T-helper 17 cell (primary cell): Measurements from ENCODE around the gene CEP135. TPM values are rescaled to one million over a fixed set of nuclear protein-coding genes. Genes with fewer than 3 reads are reported as not detected.
"Not testable (repeated sequence)": the region's sequence is repeated elsewhere in the genome, so short reads cannot be mapped to it uniquely, and the experiment has no call there.

Experiments
- ATAC-seq: fragments of 150-1000 bp; cut with Tn5 transposase; 2 replicates; pipeline ENCODE4 v1.10.0; 2021; ENCODE audit warnings: mild to moderate bottlenecking, moderate library complexity
- DNase-seq, 3 donors: peaks; one replicate each; pipeline versions ENCODE4 v3.0.0 to v3.0.0-alpha.2; 2020 to 2021
- H3K9me3 ChIP-seq: one replicate; pipeline ENCODE4 v1.7.0; 2013; ENCODE audit warnings: low read length, mild to moderate bottlenecking; ENCODE audit not compliant: control insufficient read depth, poor library complexity, severe bottlenecking
- H3K27ac Mint-ChIP-seq: one replicate; pipeline ENCODE4 v1.8.0; 2022; ENCODE audit warnings: mild to moderate bottlenecking, moderate library complexity, mixed read lengths
- H3K27me3 Mint-ChIP-seq: one replicate; pipeline ENCODE4 v1.8.0; 2022; ENCODE audit warnings: mixed read lengths
- H3K36me3 Mint-ChIP-seq: one replicate; pipeline ENCODE4 v1.8.0; 2022; ENCODE audit warnings: low read depth, mixed read lengths
- H3K4me1 Mint-ChIP-seq: one replicate; pipeline ENCODE4 v1.8.0; 2022; ENCODE audit warnings: mild to moderate bottlenecking, mixed read lengths
- H3K4me3 Mint-ChIP-seq: one replicate; pipeline ENCODE4 v1.8.0; 2022; ENCODE audit warnings: mild to moderate bottlenecking, moderate library complexity, mixed read lengths
- total RNA-seq, 4 donors: library from RNA in 2 of 4; stranded (reverse) in 2 of 4; gene quantifications; one replicate each; pipeline ENCODE4 v1.2.3 and lab custom pipeline; 2022 to 2026

Gene CEP135
- total RNA-seq, 2 donors from 2014 or later: 21.5 to 28.3 TPM

DNA sequence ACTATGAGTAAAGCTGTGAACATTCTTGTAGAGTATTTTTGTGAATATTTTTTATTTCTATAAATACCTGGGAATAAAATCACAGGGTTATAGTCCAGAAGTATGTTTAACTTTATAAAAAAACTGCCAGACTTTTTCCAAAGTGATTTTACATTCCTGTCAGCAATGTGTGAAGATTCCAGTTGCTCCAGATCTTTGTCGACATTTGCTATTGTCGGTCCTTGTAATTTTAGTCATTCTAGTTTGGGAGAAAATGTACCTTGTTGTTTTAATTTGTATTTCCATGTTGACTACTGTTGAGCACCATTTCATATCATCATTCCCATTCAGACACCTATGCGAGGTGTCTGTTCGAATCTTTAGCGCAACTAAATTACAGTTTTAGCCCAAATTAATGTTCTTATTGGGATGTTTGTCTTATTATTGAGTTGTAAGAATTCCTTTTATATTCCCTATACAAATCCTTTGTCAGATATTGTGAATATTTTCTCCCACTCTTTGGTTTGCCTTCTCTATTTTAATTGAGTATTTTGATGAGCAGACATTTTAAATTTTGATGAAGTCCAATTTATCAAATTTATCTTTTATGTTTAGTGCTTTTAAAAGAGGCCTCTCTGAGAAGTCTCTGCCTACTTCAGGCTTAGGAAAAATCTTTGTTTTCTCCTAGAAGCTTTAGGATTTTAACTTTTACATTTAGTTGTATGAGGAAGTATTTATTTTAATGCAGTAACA is 2.6 kb downstream of the CEP135 start:
- no peak overlapping the region for H3K4me3 Mint-ChIP-seq
- peaks cover 40% of the 10 kb centered on the region for H3K4me1 Mint-ChIP-seq
- ATAC-seq: no peak
- peaks cover 13% of the 10 kb centered on the region for H3K36me3 Mint-ChIP-seq
- no peak for DNase-seq
- H3K9me3 ChIP-seq: no peaks in the 10 kb centered on the region
- H3K27me3 Mint-ChIP-seq: no peaks in the 10 kb centered on the region
- H3K27ac Mint-ChIP-seq: no peak overlapping the region

DNA sequence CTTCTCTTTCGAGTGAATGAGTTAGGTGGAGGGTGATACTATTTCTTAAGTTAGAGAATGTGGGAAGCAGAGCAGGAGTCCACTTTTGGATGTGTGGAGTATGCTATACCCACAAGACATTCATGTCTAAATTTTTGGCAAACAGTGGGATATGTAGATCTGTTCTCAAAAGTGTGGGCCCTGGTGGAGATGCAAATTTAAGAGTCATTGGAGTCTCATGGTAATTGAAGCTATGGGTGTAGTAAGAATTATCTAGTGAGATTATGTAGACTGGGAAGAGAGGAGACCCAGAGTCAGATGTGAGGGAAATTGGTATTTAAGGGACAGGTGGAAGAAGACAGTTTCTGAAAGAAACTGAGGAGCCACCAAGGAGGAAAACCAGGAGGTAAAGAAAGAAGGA is 7.0 kb downstream of the CEP135 start:
- no peaks in the 10 kb centered on the region for H3K27me3 Mint-ChIP-seq
- no peak overlapping the region for H3K4me3 Mint-ChIP-seq
- DNase-seq (no peak), ATAC-seq (no peak)
- H3K9me3 ChIP-seq: no peaks in the 10 kb centered on the region
- H3K27ac Mint-ChIP-seq: no peak overlapping the region
- peaks cover 15% of the 10 kb centered on the region for H3K4me1 Mint-ChIP-seq
- H3K36me3 Mint-ChIP-seq: peaks cover 13% of the 10 kb centered on the region

DNA sequence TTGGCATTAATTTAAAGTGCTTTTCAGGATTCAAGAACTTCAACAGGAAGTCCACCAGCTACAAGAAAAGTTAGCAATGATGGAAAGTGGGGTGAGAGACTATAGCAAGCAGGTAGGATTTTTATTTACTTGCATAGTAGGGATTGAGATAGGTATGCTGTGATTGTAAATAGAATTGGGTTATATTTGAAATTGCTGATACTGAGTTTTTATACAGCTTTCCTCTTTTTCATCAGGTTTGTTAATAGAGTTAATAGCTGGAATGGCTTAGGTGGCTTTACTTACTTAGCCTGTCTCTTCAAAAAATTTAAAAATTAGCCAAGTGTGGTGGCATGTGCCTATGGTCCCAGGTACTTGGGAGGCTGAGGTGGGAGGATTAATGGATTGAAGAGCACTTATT is 10.9 kb downstream of the CEP135 start:
- Mint-ChIP-seq H3K27ac (peak overlapping the region; percentile 14), H3K27me3 (no peaks in the 10 kb centered on the region), H3K36me3 (peaks cover 21% of the 10 kb centered on the region), H3K4me3 (no peak overlapping the region), H3K4me1 (peaks cover 21% of the 10 kb centered on the region)
- no peak for DNase-seq
- no peak for ATAC-seq
- H3K9me3 ChIP-seq: no peaks in the 10 kb centered on the region

DNA sequence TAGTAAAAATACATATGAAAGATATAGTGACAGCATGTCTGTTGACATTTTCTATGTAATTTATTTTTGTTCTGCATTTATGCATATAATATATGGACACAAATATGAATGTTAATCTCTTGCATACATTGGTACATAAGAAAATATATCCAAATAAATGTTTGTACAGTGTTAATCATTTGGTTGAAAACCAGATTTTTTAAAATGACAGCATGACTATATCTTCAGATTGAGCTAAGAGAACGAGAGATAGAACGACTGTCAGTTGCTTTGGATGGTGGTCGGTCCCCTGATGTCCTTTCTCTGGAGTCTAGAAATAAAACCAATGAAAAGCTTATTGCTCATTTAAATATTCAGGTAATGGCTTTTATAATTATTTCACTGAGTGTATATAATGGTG is 15.3 kb downstream of the CEP135 start:
- H3K36me3 Mint-ChIP-seq: peaks cover 15% of the 10 kb centered on the region
- H3K4me1 Mint-ChIP-seq: peaks cover 12% of the 10 kb centered on the region
- no peak overlapping the region for H3K27ac Mint-ChIP-seq
- no peaks in the 10 kb centered on the region for H3K9me3 ChIP-seq
- H3K27me3 Mint-ChIP-seq: no peaks in the 10 kb centered on the region
- DNase-seq (no peak), ATAC-seq (no peak)
- H3K4me3 Mint-ChIP-seq: no peak overlapping the region

DNA sequence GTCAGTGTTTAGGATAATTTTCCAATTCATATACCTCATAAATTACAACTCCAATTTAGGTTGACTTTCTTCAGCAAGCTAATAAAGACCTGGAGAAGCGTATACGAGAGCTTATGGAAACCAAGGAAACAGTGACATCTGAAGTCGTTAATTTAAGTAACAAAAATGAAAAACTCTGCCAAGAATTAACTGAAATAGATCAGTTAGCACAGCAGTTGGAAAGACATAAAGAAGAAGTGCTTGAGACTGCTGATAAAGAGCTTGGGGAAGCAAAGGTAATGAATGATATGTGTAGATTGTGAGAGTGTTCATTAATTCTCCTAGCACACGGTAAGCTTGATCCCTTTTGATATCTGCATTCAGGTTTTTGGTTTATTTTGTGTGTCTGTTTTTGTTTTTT is 16.8 kb downstream of the CEP135 start:
- Mint-ChIP-seq H3K4me3 (no peak overlapping the region), H3K27me3 (no peaks in the 10 kb centered on the region), H3K27ac (no peak overlapping the region), H3K36me3 (peaks cover 15% of the 10 kb centered on the region), H3K4me1 (peaks cover 12% of the 10 kb centered on the region)
- ATAC-seq (no peak), DNase-seq (no peak)
- H3K9me3 ChIP-seq: no peaks in the 10 kb centered on the region

DNA sequence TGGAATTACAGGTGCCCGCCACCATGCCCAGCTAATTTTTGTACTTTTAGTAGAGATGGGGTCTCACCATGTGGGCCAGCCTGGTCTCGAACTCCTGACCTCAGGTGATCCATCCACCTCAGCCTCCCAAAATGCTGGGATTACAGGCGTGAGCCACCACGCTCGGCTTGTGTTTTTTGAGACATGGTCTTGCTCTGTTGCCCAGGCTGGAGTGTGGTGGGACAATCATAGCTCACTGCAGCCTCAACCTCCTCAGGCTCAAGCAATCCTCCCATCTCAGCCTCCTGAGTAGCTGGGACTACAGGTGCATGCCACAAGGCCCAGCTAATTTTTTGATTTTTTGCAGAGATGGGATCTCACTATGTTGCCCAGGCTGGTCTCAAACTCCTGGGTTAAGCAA is 17.6 kb downstream of the CEP135 start:
- not testable (repeated sequence) for H3K27me3 Mint-ChIP-seq, ATAC-seq, DNase-seq, H3K27ac Mint-ChIP-seq, H3K4me3 Mint-ChIP-seq, H3K9me3 ChIP-seq
- peaks cover 15% of the 10 kb centered on the region for H3K36me3 Mint-ChIP-seq
- peaks cover 12% of the 10 kb centered on the region for H3K4me1 Mint-ChIP-seq

DNA sequence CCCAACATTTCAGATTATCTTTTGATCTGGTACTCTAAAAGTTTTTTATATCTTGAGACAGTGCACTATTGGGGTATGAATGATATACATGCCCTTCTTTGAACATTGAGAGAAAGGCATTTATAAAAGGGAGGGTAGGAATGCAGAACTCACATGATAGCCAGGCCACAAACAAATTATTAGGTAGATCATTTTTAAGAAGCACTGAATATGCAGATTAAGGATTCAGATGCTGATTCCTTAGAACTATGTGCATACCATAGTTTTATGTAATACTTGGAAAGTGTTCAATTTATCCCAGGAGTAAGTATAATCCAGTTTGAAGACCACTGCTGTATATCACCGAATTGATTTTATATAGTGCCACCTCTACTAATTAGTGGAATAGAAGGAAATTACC is 18.6 kb downstream of the CEP135 start:
- peaks cover 12% of the 10 kb centered on the region for H3K36me3 Mint-ChIP-seq
- no peak overlapping the region for H3K27ac Mint-ChIP-seq
- H3K9me3 ChIP-seq: no peaks in the 10 kb centered on the region
- H3K4me1 Mint-ChIP-seq: peaks cover 9% of the 10 kb centered on the region
- H3K27me3 Mint-ChIP-seq: no peaks in the 10 kb centered on the region
- no peak for DNase-seq
- no peak for ATAC-seq
- H3K4me3 Mint-ChIP-seq: no peak overlapping the region

DNA sequence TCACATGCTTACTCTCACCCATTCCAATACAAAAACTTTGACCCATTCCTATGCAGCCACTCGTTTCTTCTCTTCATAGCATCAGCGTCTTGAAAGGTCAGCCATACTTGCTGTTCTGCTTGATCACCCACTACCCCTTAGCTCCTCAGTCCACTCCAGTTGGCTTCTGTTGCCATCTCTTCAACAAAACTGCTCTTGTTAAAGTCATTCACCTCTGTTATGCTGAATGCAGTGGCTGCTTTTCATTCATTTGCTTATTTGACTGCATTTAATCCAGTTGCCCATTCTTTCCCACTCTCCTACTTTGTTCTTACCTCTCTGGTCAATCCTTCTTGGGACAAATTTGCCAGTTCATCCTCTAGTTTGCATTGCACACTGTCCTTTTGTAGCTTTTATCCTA is 24.9 kb downstream of the CEP135 start:
- H3K4me1 Mint-ChIP-seq: peaks cover 7% of the 10 kb centered on the region
- H3K27me3 Mint-ChIP-seq: no peaks in the 10 kb centered on the region
- H3K36me3 Mint-ChIP-seq: peaks cover 12% of the 10 kb centered on the region
- no peaks in the 10 kb centered on the region for H3K9me3 ChIP-seq
- DNase-seq (no peak), ATAC-seq (no peak)
- H3K27ac Mint-ChIP-seq: no peak overlapping the region
- H3K4me3 Mint-ChIP-seq: no peak overlapping the region

DNA sequence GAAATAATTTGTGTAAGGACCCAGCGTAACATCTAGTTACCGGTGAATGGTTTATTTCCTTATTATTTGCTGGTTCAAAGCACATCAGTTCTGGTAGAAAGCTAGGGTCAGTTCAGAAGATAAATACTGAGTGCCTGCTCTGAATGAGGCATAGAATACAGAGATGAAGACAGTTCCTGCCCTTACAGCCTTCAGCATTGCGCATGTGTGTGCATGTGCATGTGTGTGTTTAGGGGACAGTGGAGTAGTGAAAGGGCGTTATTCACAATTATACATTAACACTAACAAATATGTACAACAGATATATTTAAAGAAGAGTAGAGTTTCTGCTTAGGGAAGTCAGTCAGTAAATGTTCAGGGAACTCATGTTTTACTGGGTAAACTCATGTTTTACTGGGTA is 29.1 kb downstream of the CEP135 start:
- Mint-ChIP-seq H3K27me3 (no peaks in the 10 kb centered on the region), H3K4me1 (peaks cover 9% of the 10 kb centered on the region), H3K4me3 (no peak overlapping the region), H3K27ac (no peak overlapping the region), H3K36me3 (peaks cover 21% of the 10 kb centered on the region)
- no peaks in the 10 kb centered on the region for H3K9me3 ChIP-seq
- DNase-seq: no peak
- no peak for ATAC-seq

DNA sequence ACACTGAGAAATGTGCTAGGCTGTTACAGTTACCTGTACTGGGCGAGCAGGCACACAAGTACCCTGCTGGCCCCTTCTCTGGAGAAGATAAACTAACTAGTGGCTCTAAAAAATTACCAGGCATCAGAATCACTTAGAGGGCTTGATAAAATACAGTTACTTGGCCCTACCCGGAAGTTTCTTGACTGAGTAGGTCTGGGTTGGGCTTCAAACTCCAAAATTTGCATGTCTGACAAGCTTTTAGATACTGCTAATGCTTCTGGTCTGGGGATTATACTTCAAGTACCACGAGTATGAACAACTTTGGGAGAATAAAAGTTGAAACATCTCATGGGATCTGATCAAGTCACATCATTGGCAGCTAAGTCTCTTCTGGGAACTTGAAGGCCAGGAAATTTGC is 30.8 kb downstream of the CEP135 start:
- no peak for DNase-seq
- no peak overlapping the region for H3K27ac Mint-ChIP-seq
- no peak for ATAC-seq
- H3K9me3 ChIP-seq: no peaks in the 10 kb centered on the region
- peaks cover 24% of the 10 kb centered on the region for H3K36me3 Mint-ChIP-seq
- peaks cover 13% of the 10 kb centered on the region for H3K4me1 Mint-ChIP-seq
- H3K4me3 Mint-ChIP-seq: no peak overlapping the region
- H3K27me3 Mint-ChIP-seq: no peaks in the 10 kb centered on the region

DNA sequence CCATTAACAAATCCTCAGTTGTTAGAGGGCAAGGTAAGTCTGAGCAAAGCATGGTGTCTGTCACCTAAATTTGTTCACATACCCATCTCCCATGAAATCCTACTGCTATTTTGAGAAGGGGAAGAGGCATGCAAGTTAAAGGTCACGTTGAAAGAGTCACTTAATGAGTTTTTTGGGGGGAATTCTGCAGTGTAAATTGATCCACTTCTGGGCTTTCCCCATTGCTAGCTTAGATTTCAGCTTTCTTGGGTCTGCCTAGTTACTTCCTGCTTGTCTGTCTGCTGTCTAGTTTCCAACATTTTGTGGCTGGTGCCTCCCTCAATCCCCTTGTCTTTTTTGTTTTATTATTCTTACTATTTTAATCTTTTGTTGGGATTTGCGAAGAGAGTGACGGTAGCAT is 32.0 kb downstream of the CEP135 start:
- Mint-ChIP-seq H3K4me3 (no peak overlapping the region), H3K4me1 (peaks cover 13% of the 10 kb centered on the region), H3K27ac (no peak overlapping the region), H3K36me3 (peaks cover 24% of the 10 kb centered on the region), H3K27me3 (no peaks in the 10 kb centered on the region)
- H3K9me3 ChIP-seq: no peaks in the 10 kb centered on the region
- DNase-seq: no peak
- ATAC-seq: no peak

DNA sequence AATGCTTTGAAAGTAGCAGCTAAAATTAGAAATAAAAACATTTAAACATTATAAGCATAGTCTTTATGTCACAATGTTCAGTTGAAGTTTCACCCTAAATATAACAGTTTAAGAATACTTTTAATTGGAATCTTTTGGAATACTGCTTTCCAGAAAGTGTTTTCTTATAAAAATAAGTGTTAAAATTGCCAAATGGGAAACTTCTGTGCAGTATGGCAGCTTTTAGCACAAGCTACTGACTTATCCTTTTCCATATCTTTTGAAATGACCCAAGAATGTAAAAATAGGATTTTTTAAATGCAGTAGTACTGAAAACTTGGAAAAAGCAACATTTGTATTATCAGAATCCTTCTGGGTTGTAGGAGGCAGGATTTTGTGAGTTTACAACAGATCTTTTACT is 34.2 kb downstream of the CEP135 start:
- ATAC-seq: no peak
- H3K4me1 Mint-ChIP-seq: peaks cover 11% of the 10 kb centered on the region
- no peak overlapping the region for H3K4me3 Mint-ChIP-seq
- H3K27ac Mint-ChIP-seq: no peak overlapping the region
- no peaks in the 10 kb centered on the region for H3K27me3 Mint-ChIP-seq
- no peak for DNase-seq
- peaks cover 18% of the 10 kb centered on the region for H3K36me3 Mint-ChIP-seq
- no peaks in the 10 kb centered on the region for H3K9me3 ChIP-seq

DNA sequence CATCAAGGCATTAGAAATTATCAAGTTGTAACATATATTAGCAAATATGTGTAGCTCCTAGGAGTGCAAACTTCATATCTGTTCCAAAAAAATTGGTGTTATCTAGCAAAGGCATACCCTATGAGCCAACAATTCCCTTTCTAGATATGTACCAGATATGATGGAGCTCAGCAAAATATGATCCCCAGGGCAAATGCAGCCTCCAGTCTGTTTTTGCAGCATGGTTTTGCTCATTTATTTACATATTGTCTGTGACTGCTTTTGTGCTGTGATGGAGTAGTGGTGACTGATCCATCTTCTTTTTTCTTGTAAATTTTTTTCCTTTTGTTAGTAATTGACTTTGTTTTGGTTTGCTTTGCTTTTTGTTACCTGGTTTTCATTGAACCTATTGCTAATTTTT is 41.0 kb downstream of the CEP135 start:
- peaks cover 11% of the 10 kb centered on the region for H3K4me1 Mint-ChIP-seq
- ATAC-seq: no peak
- DNase-seq: no peak
- H3K9me3 ChIP-seq: no peaks in the 10 kb centered on the region
- no peaks in the 10 kb centered on the region for H3K27me3 Mint-ChIP-seq
- H3K27ac Mint-ChIP-seq: no peak overlapping the region
- H3K4me3 Mint-ChIP-seq: no peak overlapping the region
- H3K36me3 Mint-ChIP-seq: peaks cover 4% of the 10 kb centered on the region

DNA sequence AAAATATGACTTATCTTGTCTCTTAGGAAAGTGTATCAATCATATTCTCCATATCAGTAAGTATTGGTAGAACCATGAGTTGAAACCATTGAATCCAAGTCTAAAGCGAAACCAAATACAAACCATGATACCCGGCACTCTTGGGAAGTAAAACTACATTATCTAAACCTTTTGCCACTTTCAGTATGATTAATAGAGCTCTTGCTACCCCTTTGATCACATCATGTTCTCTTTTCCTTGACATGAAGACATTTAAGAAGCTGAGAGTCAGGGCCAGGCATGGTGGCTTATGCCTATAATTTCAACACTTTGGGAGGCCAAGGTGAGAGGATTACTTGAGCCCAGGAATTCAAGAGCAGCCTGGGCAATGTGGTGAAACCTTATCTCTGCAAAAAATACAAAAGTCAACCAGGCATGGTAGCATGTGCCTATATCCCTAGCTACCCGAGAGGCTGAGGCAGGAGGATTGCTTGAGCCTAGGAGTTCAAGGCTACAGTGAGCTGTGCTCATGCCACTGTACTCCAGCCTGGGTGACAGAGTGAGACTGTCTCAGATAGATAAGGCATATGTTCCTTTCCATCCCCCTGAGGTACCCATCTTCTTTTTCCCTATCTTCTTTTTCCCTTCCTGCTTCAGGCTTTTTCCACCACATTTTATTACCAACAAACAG is 45.4 kb downstream of the CEP135 start:
- Mint-ChIP-seq H3K27me3 (no peaks in the 10 kb centered on the region), H3K4me3 (peak overlapping the region; percentile 7), H3K27ac (peak overlapping the region; percentile 56), H3K4me1 (peaks cover 14% of the 10 kb centered on the region), H3K36me3 (peaks cover 6% of the 10 kb centered on the region)
- no peaks in the 10 kb centered on the region for H3K9me3 ChIP-seq
- DNase-seq (no peak), ATAC-seq (no peak)
